Esophagus muscularis mucosa (tissue), 4 donors: Measurements from ENCODE around the gene TMEM59. TPM values are rescaled to one million over a fixed set of nuclear protein-coding genes. Genes with fewer than 3 reads are reported as not detected.

Experiments
- DNase-seq: peaks from one replicate; pipeline ENCODE4 v3.0.0-alpha.2; 2017; ENCODE audit errors: extremely low spot score
- H3K27ac ChIP-seq, 4 donors: fragments of 200-600 bp; sonication (generic); replicated peaks in 1 of 4; 1 replicate in 3 of 4; 2 replicates in 1 of 4; pipeline ENCODE4 v1.5.1; 2016 to 2019; ENCODE audit warnings: mild to moderate bottlenecking in 1 of 4
- H3K27me3 ChIP-seq, 4 donors: fragments of 200-600 bp; sonication (generic); one replicate each; pipeline versions ENCODE4 v1.5.1 to v1.6.0; 2016 to 2019
- H3K36me3 ChIP-seq, 4 donors: fragments of 200-600 bp; sonication (generic); one replicate each; pipeline ENCODE4 v1.5.1; 2016 to 2019
- H3K4me1 ChIP-seq, 4 donors: fragments of 200-600 bp; sonication (generic); one replicate each; pipeline ENCODE4 v1.5.1; 2016 to 2019
- H3K4me3 ChIP-seq, 4 donors: fragments of 200-600 bp; sonication (generic); 1 replicate in 2 of 4; 2 replicates in 2 of 4; pipeline ENCODE4 v1.5.1; 2016 to 2019; ENCODE audit warnings: mild to moderate bottlenecking in 4 of 4, moderate library complexity in 1 of 4
- H3K9me3 ChIP-seq, 4 donors: fragments of 200-600 bp; sonication (generic); 1 replicate in 3 of 4; 2 replicates in 1 of 4; pipeline ENCODE4 v1.5.1; 2016 to 2019
- CTCF ChIP-seq, 3 experiments: fragments of 200-600 bp in 2 of 3; fragments of 450-650 bp in 1 of 3; sonication (generic) in 2 of 3; IDR thresholded peaks; one replicate each; pipeline ENCODE4 v1.5.1; 2017 to 2019; ENCODE audit warnings: antibody characterized with exemption in 3 of 3, mild to moderate bottlenecking in 2 of 3, moderate library complexity in 1 of 3
- EP300 ChIP-seq: sonication (generic); formaldehyde crosslinking; IDR thresholded peaks from one replicate; pipeline ENCODE4 v1.6.1; 2017; ENCODE audit warnings: antibody characterized with exemption
- POLR2A ChIP-seq: fragments of 450-650 bp; IDR thresholded peaks from one replicate; pipeline ENCODE4 v1.6.1; 2017; ENCODE audit warnings: antibody characterized with exemption, moderate library complexity, mild to moderate bottlenecking, low read depth
- POLR2AphosphoS5 ChIP-seq, 2 donors: sonication (generic); formaldehyde crosslinking; IDR thresholded peaks; one replicate each; pipeline ENCODE4 v1.6.1; 2017; ENCODE audit warnings: antibody characterized with exemption in 2 of 2
- WGBS: methylation state at CpG from one replicate; pipeline ENCODE4 v1.1.5; 2018; 5-methylcytosine and 5-hydroxymethylcytosine counted together
- intact Hi-C: fragments of 100-400 bp; cut with DNase I; formaldehyde crosslinking; loops from one replicate; pipeline ENCODE4 v1.15.1; 2023
- total RNA-seq, 4 donors: library from RNA; depleted of rRNA; stranded (reverse); fragments of >200 nt; gene quantifications; one replicate each; pipeline versions ENCODE4 v1.1.0 to v1.2.1, GENCODE V29; 2016

The TMEM59 gene
- total RNA-seq, 4 donors from 2014 or later, result 238 to 334 (median 288) TPM

GRCh38 chr1:54077359-54077758 lies 24.4 kb upstream of the TMEM59 start:
- DNase-seq, result no peak
- no peak overlapping the region for H3K27ac ChIP-seq
- H3K36me3 ChIP-seq, result no peaks in the 10 kb centered on the region
- TF ChIP-seq POLR2A, result no peak
- no peak for TF ChIP-seq POLR2AphosphoS5 (IDR thresholded peaks at IDR 0.05)
- no peak for TF ChIP-seq EP300
- no peak for TF ChIP-seq CTCF (IDR thresholded peaks at IDR 0.05)
- no peaks in the 10 kb centered on the region for H3K27me3 ChIP-seq
- H3K9me3 ChIP-seq, result no peaks in the 10 kb centered on the region
- no peak overlapping the region for H3K4me3 ChIP-seq
- intact Hi-C loops, result loop anchor here (10.0 kb wide), 1 partner anchor 737 kb away; no protein-coding TSS in a partner anchor
- no peaks in the 10 kb centered on the region for H3K4me1 ChIP-seq

DNA sequence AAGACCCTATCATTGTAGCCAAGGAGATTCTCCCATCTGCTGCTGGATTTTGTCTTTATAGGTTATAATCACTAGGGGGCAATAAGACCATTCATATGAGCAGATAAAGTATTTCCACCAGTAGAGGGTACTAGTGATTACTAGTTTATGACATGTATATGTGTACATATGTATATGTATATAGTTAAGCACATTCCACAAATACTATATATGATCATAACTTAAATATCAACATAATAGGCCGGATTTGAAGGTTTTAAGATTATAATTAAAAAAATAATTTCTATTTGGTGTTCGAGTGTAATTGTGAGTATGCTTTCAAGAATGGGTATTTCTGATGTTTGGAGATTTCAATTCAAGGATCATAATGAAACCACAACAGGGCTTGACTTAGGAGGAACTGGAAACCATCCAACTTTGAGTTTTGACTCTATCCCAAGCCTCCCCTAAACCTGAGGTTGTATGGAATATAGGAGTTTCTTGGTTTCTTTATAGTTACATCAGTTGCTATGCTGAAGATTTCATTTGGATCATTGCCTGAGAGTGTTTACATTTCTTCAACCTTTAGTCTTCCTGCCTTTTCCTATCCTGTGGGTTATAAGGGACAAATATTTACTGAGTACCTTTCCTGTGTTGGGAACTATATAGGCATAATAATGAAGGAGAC lies 17.3 kb upstream of the TMEM59 start:
- peaks cover 0 to 6% (median 0%) of the 10 kb centered on the region in 4 donors for H3K36me3 ChIP-seq
- DNase-seq, result no peak
- H3K4me1 ChIP-seq, result no peaks in the 10 kb centered on the region
- intact Hi-C loops, result loop anchor here (5.0 to 10.0 kb wide), 2 partner anchors 422 to 744 kb away; no protein-coding TSS in a partner anchor
- no peak for TF ChIP-seq EP300
- peak; percentile 63 to 75 (median 68) for TF ChIP-seq CTCF (IDR thresholded peaks at IDR 0.05)
- H3K4me3 ChIP-seq, result no peak overlapping the region
- no peaks in the 10 kb centered on the region for H3K27me3 ChIP-seq
- 37% methylated on average over 2 of the region's 2 CpGs for WGBS
- no peaks in the 10 kb centered on the region for H3K9me3 ChIP-seq
- no peak overlapping the region for H3K27ac ChIP-seq

DNA sequence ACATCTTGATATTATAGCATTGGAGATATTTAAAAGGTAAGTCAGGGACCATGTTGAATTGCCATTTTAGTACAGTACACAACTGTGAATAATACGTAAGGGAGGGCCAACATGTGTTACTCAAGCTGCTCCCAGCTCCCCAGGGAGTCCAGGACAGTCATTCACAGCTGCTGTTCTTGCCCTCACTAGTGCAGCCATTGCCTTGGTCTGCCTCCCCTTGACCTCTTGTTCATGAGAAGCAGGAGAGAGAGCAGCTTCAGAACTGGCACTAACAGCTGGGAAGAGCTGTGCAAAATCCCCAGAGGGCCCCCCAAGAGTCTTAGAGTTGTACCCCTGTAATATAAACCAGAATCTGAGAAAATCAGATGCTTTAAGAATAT lies 16.8 kb upstream of the TMEM59 start:
- no peak overlapping the region for H3K4me3 ChIP-seq
- H3K27me3 ChIP-seq, result no peaks in the 10 kb centered on the region
- H3K4me1 ChIP-seq, result no peaks in the 10 kb centered on the region
- 75% methylated on average over 1 of the region's 1 CpG for whole genome bisulfite sequencing
- H3K27ac ChIP-seq, result no peak overlapping the region
- no peaks in the 10 kb centered on the region for H3K9me3 ChIP-seq
- intact Hi-C loops, result loop anchor here (5.0 to 10.0 kb wide), 2 partner anchors 423 to 745 kb away; no protein-coding TSS in a partner anchor
- TF ChIP-seq CTCF (IDR thresholded peaks at IDR 0.05), result no peak
- no peak for TF ChIP-seq POLR2A
- no peak for TF ChIP-seq EP300
- no peak for TF ChIP-seq POLR2AphosphoS5 (IDR thresholded peaks at IDR 0.05)
- H3K36me3 ChIP-seq, result peaks cover 0 to 6% (median 0%) of the 10 kb centered on the region in 4 donors
- DNase-seq, result no peak

DNA sequence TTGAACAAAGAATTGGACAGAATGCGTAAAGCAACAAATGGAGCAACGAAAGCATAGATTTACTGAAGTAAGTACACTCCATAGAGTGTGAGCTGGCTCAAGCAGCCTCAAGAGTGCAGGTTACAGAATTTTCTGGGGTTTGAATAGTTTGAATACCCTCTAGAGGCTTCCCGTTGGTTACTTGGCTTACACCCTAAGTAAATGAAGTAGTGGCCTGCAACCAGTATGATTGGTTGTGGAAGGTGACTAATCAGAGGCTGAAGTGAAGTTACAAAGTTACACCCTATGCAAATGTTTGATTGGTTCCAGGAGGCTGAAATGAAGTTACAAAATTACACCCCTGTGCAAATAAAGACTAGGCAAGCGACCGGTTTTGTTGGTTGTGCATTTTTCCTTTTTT lies 11.3 kb upstream of the TMEM59 start:
- H3K9me3 ChIP-seq, result no peaks in the 10 kb centered on the region
- no peaks in the 10 kb centered on the region for H3K4me1 ChIP-seq
- H3K36me3 ChIP-seq, result no peaks in the 10 kb centered on the region
- TF ChIP-seq CTCF (IDR thresholded peaks at IDR 0.05), result no peak
- no peak for TF ChIP-seq EP300
- TF ChIP-seq POLR2AphosphoS5 (IDR thresholded peaks at IDR 0.05), result no peak
- TF ChIP-seq POLR2A, result no peak
- no peak overlapping the region for H3K27ac ChIP-seq
- no peak for DNase-seq
- WGBS, result 96% methylated on average over 5 of the region's 5 CpGs
- intact Hi-C loops, result no loop called here
- no peak overlapping the region for H3K4me3 ChIP-seq
- H3K27me3 ChIP-seq, result no peaks in the 10 kb centered on the region

- TF ChIP-seq CTCF (IDR thresholded peaks at IDR 0.05) (no peak), EP300 (no peak), POLR2AphosphoS5 (IDR thresholded peaks at IDR 0.05) (no peak), POLR2A (no peak)
- Histone ChIP-seq H3K27ac (no peak overlapping the region), H3K4me3 (peak overlapping the region; percentile 73 to 96 (median 89)), H3K27me3 (no peaks in the 10 kb centered on the region), H3K4me1 (peaks cover 25 to 44% (median 42%) of the 10 kb centered on the region in 4 donors), H3K36me3 (no peaks in the 10 kb centered on the region), H3K9me3 (no peaks in the 10 kb centered on the region)
- intact Hi-C loops, result no loop called here
- WGBS, result 58% methylated on average over 5 of the region's 5 CpGs
- DNase-seq, result no peak
These were observed 1.4 kb upstream of the TMEM59 start for GRCh38 chr1:54054438-54054749.
